GM18867 (cell line): ENCODE measurements around the gene FAM237B.

Experiments used
- ATAC-seq: cut with Tn5 transposase; IDR thresholded peaks from one replicate; pipeline ENCODE4 v1.9.1; 2021; ENCODE audit warnings: mild to moderate bottlenecking, moderate library complexity; ENCODE audit not compliant: unreplicated experiment

Gene FAM237B

DNA sequence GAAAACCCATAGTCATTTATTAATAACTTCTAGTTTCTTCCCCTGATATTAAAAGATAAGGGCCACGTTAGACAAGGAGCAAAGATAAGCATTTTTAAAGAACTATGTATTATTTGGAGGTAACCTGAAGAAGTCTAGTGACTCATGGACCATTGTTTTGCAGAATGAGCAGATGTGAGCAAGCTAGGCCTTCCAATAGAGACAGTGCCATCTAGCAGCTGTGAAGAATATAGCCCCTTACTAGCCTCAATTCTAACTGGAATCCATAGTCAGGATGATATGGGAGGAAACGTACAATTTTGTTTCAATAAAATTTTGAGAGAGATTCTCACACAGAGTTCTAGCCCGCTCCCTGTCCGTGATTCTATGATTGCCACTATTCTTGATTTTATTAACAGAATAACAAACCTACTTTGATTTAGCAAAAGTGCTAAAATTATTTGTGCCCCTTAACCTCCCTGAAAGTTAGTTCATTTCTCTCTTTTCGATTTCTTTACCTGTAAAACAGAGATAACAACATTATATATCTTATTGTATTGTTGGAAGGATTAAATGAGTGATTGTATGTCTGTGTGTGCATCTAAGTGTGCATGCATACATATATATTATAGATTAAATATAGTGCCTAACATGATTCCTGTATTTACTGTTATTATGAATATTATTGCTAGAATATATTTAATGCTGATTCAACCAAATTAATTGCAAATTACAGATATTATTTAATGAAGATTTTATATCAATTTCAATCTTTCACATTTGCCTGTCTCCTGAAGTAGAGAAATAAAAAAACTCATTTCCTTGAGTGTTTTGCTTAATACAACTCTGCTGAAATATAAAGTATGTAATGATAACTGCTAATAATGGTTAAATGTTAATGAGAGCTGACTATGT is 22.7 kb downstream of the FAM237B start:
- ATAC-seq: peak; percentile 94

DNA sequence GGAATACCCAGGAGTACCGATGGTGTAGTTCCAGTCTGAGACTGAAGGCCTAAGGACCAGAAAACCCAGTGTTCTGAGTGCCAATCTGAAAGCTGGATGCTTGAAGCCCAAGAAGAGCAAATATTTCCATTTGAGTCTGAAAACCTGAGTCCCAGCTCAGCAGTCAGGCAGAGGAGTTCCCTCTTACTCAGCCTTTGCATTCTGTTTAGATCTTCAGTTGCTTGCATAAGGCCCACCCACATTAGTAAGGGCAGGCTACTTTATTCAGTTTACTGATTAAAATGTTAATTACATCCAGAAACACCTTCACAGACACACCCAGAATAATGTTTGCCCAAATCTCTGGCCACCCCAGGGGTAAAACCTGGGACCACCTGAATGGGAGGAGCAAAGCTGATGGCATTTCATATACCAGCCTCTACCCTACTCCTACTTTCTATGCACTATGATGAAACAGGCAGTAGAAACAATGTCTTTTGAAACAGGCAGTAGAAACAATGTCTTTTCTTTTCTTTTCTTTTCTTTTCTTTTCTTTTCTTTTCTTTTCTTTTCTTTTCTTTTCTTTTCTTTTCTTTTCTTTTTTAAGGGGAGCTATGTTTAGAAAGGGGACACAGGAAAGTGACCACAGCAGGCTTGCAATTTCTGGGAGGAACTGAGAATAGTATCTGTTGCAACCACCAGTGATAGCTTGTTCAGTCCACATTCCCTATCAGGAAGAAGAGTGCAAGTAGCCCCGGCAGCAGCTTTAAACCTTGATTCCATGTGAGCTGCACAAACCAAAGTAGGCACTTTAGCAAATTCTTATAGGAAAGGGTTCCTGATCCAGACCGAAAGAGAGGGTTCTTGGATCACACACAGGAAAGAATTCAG is 30.6 kb downstream of the FAM237B start:
- no peak for ATAC-seq

DNA sequence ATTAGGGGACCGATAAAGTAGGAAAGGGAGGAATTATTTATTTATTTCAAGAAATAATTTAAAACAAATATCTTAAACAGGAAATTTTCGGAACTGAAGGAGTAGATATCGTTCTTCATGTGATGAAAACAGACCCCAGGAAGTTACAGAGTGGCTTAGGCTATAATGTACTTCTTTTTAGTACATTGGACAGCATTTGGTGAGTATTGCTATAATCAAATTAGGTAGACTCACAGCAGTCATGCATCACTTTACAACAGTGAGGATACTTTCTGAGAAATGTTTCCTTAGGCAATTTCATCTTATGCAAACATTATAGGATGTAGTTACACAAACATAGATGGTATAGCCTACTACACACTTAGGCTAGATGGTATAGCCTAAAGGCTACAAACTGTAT is 33.0 kb downstream of the FAM237B start:
- no peak for ATAC-seq

DNA sequence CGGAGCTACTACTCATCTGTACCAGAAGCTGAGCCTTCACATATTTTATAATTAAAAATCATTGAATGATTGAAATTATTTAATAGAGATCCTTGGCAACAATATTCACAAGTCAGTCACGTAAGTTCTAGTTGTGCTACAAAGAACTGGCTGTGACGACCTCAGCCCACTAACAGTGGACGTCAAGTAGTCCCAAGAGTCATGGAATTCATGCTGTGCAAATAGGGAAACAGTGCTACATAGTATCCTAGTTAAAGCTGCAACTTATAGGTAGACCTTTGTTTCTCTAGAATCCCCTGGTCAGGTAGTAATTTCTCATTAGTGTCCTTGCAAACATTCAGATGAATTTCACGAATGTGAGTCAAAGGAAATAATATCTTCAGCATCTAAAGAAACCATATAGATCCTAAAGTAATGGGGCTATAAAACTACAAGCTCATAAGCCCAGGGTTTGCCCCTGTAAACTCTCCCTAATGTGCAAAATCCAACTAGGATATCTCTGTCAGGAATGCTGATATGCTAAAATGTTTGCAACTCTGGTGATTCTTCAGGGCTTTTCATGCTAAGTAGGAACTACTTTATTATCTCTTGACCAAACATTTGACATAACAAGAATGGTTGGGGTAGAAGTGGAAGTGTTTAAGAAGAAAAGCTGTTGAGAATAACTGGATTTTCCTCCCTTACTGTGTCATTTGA is 44.9 kb downstream of the FAM237B start:
- ATAC-seq: no peak

DNA sequence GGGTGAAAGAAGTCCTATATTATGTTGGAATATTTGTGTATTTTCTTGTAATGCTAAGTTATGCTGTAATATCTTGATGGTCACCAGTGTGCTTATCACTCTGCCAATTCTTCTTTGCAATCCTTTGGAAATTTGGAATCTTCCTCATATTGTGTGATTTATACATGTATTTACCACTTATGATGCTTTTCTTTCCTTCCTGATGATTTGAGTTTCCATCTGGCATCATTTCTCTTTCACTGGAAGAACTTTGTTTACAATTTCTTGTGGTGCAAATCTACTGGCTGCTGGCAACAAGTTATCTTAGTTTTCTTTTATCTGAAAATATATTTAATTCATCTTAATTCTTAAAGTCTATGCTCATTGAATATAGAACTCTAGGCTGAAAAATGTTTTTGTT is 46.9 kb downstream of the FAM237B start:
- no peak for ATAC-seq

DNA sequence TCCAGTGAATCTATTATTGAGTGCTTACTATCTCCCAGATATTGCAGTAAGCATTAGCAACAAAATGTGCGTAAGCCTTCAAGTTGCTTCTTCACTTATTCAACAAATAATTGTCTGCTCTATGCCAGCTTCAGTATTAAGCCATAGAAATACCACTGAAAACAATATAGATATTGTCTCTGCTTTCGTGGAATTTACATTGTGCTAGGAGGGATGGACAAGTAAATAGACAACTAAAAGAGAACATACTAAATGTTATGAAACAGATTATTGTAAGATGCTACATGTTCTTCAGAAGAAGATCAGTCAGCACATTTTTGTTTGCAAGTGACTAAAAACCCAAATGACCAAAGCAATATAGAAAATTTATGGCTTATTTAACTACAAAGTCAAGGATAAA is 48.9 kb downstream of the FAM237B start:
- no peak for ATAC-seq

DNA sequence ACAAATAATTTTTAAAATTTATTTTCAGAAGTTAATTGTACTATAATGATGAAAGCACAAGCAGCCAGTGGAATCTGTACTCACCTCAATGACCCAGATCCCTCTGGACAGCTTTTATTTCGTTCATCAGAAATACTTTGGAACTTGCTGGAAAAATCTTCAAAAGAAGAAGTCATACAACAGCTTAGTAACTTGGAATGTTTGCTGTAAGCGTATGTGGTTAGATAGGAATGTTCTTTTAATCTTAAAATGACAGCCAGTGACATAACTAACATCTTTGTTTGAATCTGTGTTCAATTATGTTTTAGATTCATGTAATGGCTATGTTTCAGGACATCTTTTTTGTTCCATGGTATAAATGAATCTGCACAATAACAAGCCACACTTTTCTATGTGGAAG is 49.4 kb downstream of the FAM237B start:
- no peak for ATAC-seq

DNA sequence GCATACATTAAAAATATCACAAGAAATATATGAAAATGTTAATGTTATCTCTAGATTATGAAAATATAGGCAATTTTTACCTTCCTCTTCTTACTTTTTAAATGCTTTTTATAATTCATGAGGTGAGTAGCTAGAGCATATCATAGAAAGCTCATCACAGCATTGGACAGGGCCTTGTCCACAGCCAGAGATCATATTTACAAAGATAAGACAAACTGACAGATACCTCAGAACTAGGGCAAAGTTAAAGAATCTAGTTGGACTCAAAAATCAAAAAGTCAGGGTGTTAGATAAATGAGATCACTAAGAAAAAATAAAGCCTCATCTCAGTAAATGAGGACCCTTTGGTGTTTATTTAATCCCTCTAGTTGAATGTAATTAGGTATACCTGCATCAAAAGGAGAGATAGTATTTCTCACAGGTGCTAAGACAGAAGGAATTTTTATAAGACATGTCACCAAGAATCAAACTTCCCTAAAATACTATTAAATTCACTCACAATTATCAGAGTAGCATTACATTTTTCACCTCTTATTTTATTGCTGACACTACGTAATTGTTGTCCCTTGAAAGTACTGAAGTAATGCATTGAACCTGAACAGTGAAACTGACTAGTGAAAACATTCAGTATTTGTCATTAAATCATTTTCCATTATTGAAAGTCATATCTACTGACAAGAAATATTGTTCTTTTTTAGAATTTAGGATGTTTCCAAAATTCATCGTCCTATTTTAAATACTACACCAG is 50.5 kb downstream of the FAM237B start:
- ATAC-seq: no peak

DNA sequence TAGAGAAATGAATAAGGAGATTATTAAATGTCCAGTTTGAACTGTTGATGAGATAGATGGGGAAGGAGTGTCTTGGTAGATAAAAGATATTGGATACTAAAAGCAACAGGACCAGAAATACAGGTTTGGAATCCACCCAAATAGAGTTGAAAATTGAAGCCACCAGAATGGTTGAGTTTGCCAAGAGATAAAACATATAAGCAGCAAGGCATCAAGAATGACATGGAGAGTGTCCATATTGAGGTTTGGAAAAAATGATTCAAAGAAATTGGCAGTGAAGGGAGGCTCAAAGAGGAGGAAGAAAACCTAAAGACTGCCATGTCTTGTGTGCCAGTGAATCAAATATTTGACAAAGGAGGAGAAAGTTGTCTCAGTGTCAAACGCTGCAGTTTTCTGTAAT is 51.9 kb downstream of the FAM237B start:
- no peak for ATAC-seq

DNA sequence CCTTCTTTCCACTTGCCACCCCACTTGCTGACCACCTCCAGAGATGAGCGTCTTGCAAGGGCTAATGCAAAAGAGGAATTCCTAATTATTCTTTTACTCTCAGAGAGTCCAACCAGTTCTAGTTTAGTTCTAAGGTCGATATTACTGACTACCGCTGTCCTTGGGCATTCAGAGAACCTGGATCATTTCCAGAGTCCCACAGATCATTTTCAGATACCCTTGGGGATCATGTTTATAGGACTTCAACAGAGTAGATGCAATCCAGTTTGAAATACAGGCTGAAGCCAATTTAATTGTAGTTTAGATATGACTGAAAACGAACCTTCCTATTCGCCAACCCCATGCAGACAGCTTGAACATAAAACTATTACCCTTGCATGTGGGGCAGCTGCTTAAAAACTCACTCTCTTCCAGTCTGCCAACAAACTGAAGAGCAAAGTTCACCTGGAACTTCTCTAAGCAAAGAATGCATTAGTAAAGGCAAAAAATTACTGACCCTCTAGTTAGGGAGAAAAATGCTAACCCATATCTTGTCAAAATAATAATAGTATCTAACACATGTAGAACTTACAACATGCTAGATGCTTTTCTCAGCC is 53.7 kb downstream of the FAM237B start:
- ATAC-seq: no peak

DNA sequence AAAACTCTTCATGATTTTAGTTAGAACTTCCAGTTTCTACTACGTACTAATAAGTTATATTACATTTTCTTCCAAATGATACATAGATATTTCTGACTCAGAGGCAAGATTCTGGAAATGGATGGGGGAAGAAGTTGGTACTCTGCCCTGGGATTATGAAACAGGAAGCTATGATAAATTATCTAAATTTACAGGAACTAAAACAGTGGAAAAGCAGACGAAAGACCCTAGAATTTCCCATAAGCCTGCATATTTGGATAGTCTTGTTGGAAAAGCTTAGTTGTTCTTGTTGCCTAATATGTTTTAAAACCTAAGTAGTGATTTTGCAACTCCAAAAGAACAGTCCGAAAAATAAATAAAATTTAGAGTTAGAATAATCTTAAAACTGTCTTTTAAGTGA is 54.3 kb downstream of the FAM237B start:
- no peak for ATAC-seq
